ENCODE measurements around the gene TTC13.

TTC13 gene

DNA sequence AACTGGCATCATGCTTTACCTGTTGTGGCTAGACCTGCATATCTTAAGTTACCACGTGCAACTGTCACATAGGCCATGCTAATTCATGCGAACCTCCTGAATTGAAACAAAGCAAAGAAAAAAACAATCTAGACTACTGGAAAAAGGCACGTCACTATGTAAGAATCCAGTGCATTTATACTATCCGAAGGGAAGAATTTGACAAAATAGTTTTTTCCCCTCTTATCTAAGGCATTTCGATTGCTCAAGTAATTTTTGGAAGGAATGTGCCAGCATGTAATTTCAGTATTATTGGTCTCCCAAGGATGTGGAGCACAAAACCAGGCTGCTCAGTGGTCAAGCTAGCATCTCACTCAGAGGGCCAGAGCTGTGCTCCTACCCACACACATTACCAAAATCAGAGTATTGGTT, 78.8 kb downstream of the TTC13 start:
- Histone ChIP-seq H3K36me3 (ENCODE audit: insufficient read depth, low read length) (no peaks in the 10 kb centered on the region), H3K9me3 (ENCODE audit: control insufficient read depth, insufficient read depth, low read length) (no peaks in the 10 kb centered on the region), H3K9ac (ENCODE audit: low read depth, low read length) (no peak overlapping the region), H3K4me1 (ENCODE audit: insufficient read depth, low read length) (no peaks in the 10 kb centered on the region)

DNA sequence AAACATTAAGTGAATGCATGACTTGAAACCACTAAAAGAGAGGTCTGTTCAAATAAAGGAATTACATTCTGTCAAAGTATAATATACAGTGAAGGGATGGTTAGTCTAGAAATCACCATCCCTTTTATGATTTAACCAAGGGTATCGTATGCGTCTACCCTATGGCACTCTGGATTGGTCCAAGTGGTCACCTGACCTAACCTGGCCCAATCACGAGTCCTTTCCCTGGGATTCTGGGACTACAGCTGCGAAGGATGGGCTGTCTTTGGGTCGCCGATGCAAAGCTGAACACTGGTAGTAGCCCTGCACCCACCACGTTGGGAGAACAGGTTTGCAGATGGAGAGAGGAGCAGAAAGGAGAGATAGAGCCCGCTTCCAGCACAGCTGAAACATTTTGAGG, 79.9 kb downstream of the TTC13 start:
- Histone ChIP-seq H3K4me1 (ENCODE audit: insufficient read depth, low read length) (peaks cover 4% of the 10 kb centered on the region; the same call in 1 of the 2 replicates), H3K9me3 (ENCODE audit: control insufficient read depth, insufficient read depth, low read length) (no peaks in the 10 kb centered on the region), H3K36me3 (ENCODE audit: insufficient read depth, low read length) (no peaks in the 10 kb centered on the region), H3K9ac (ENCODE audit: low read depth, low read length) (no peak overlapping the region)

DNA sequence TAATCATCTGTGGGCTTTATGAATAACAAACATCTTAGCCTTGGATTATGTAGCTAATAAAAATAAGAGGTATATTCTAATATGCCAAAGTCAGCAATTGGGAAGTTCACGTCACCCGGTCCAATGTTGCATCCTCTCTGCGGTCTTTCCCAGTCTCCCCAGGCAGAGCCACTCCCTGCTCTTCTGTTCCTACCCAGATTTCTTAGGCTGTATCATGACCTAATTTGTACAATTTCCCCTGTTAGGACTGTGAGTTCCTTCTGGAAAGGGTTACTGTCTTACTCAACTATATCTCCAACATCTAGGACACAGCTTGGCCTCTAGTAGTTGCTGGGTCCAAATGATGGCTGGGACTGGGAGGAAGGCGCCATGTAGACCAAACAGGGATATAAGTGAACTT, 80.5 kb downstream of the TTC13 start:
- H3K9ac ChIP-seq (ENCODE audit: low read depth, low read length), result no peak overlapping the region
- peaks cover 4% of the 10 kb centered on the region; the same call in 1 of the 2 replicates for H3K4me1 ChIP-seq (ENCODE audit: insufficient read depth, low read length)
- no peaks in the 10 kb centered on the region for H3K36me3 ChIP-seq (ENCODE audit: insufficient read depth, low read length)
- H3K9me3 ChIP-seq (ENCODE audit: control insufficient read depth, insufficient read depth, low read length), result no peaks in the 10 kb centered on the region

DNA sequence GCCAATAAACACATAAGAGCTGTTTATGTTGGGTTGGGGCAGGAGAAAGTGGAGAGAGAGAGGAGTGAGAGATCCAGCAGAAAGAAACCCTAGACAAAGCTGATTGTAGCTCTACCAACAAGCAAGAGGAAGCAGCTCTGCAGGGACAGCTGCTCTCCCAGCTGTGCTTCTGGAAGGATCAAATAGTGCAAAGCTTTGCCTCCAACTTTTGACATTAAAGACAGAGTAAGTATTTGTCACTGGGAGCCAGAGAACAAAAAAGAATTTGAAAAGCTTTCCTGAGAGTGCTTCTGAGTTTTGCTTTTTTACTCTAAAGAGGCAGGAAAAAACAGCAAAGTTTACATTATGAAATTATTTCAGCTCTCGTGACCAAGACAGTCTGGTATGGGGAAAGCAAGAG, 81.9 kb downstream of the TTC13 start:
- H3K9ac ChIP-seq (ENCODE audit: low read depth, low read length), result no peak overlapping the region

DNA sequence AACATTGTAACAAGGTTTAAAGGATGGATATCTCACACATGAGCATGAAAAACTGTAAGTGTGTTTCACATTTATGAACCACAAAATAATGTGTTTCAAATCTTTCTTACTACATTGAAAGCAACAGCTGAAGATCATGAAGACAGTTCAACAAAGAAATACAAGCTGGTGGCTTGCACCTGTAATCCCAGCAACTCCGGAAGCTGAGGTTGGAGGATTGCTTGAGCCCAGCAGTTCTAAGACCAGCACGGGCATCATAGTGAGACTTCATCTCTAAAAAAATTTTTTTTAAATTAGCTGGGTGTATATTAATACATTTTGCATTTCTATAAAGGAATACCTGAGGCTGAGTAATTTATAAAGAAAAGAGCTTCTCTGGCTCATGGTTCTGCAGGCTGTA, 83.2 kb downstream of the TTC13 start:
- Histone ChIP-seq H3K9me3 (ENCODE audit: control insufficient read depth, insufficient read depth, low read length) (no peaks in the 10 kb centered on the region), H3K36me3 (ENCODE audit: insufficient read depth, low read length) (no peaks in the 10 kb centered on the region), H3K9ac (ENCODE audit: low read depth, low read length) (no peak overlapping the region), H3K4me1 (ENCODE audit: insufficient read depth, low read length) (peaks cover 8% of the 10 kb centered on the region; the same call in 1 of the 2 replicates)

More for the DNA sequence above, 81.9 kb downstream of the TTC13 start:
- Histone ChIP-seq H3K4me1 (ENCODE audit: insufficient read depth, low read length) (peaks cover 4% of the 10 kb centered on the region; the same call in 1 of the 2 replicates), H3K36me3 (ENCODE audit: insufficient read depth, low read length) (no peaks in the 10 kb centered on the region), H3K9me3 (ENCODE audit: control insufficient read depth, insufficient read depth, low read length) (no peaks in the 10 kb centered on the region)

DNA sequence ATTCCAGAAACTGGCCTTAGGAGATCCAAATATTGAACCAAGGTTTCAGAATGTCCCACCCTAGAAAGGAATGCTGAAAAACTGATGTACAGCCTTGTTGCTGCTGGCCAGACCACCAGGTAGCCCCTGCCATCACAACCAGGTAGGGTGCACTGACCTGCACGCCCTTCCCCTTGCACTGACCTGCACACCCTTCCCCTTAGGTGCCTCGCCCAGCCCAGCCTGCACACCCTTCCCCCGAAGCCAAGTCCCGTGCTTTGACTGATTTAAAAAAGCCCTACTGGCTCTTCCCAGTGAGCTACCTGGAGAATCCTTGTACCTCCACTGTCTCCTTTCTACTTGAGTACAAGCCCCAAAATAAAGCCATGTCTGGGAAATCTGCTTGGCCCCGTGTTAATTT, 84.0 kb downstream of the TTC13 start:
- Histone ChIP-seq H3K36me3 (ENCODE audit: insufficient read depth, low read length) (no peaks in the 10 kb centered on the region), H3K4me1 (ENCODE audit: insufficient read depth, low read length) (peaks cover 8% of the 10 kb centered on the region; the same call in 1 of the 2 replicates), H3K9ac (ENCODE audit: low read depth, low read length) (no peak overlapping the region), H3K9me3 (ENCODE audit: control insufficient read depth, insufficient read depth, low read length) (no peaks in the 10 kb centered on the region)

DNA sequence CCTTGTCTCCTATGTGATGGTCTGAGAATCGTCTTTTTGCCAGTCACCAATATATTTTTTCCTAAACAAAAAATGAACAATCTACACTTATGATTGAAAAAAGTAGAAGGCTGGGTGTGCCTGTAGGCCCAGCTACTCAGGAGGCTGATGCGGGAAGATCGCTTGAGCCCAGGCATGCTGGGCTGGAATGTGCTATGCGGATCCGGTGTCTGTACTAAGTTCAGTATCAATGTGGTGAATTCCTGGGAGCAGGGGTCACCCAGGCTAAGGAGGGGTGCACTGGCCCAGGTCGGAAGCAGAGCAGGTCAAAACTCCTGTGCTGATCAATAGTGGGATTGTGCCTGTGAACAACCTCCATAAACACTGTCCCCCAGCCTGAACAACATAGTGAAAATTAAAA, 84.6 kb downstream of the TTC13 start:
- Histone ChIP-seq H3K9ac (ENCODE audit: low read depth, low read length) (no peak overlapping the region), H3K36me3 (ENCODE audit: insufficient read depth, low read length) (no peaks in the 10 kb centered on the region), H3K4me1 (ENCODE audit: insufficient read depth, low read length) (peaks cover 8% of the 10 kb centered on the region; the same call in 1 of the 2 replicates), H3K9me3 (ENCODE audit: control insufficient read depth, insufficient read depth, low read length) (no peaks in the 10 kb centered on the region)

DNA sequence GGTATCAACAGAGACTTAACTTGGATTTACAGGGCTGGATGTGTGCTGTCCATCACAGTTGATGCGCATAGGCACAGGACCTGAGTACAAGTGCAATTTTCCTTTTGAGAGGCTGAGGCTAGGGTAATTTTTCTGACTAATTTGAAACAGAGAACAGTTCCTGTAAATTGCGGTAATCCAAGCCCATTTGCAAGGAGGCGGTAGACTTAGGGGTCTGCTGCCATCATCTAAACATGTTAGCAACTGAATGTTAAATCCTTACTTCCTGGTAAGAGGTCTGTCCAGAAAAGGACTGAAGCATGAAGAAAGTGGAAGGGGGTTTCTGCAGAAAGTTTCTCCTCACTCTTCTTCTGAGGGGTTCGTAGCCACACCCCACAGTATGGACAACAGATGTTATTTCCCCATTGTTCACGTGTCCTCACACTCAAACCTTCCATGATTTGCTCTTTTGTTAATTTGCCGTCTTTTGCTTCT, 86.6 kb downstream of the TTC13 start:
- H3K4me1 ChIP-seq (ENCODE audit: insufficient read depth, low read length), result peaks cover 8% of the 10 kb centered on the region; the same call in 1 of the 2 replicates
- no peaks in the 10 kb centered on the region for H3K36me3 ChIP-seq (ENCODE audit: insufficient read depth, low read length)
- H3K9me3 ChIP-seq (ENCODE audit: control insufficient read depth, insufficient read depth, low read length), result no peaks in the 10 kb centered on the region
- H3K9ac ChIP-seq (ENCODE audit: low read depth, low read length), result no peak overlapping the region

DNA sequence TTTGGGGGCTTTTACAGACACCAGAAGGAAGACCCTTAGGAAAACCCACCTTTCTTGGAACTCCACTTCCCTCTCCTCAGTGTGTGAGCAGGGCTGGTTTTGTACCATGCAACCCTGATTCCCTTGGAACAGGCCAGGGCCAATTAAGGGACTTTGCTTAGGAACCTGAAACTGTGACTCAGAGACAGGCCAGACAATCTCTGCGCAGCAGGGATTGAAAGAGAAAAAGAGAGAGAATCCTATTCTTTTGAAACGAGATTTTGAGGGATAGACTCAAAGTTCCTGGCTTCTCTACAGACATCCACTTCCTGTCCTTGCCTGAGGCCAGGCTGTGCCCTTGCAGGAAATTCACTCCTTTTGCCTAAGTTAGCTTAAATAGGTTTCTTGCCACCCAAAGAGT, 87.2 kb downstream of the TTC13 start:
- H3K4me1 ChIP-seq (ENCODE audit: insufficient read depth, low read length), result peaks cover 8% of the 10 kb centered on the region; the same call in 1 of the 2 replicates
- H3K9ac ChIP-seq (ENCODE audit: low read depth, low read length), result no peak overlapping the region
- no peaks in the 10 kb centered on the region for H3K9me3 ChIP-seq (ENCODE audit: control insufficient read depth, insufficient read depth, low read length)
- H3K36me3 ChIP-seq (ENCODE audit: insufficient read depth, low read length), result no peaks in the 10 kb centered on the region

DNA sequence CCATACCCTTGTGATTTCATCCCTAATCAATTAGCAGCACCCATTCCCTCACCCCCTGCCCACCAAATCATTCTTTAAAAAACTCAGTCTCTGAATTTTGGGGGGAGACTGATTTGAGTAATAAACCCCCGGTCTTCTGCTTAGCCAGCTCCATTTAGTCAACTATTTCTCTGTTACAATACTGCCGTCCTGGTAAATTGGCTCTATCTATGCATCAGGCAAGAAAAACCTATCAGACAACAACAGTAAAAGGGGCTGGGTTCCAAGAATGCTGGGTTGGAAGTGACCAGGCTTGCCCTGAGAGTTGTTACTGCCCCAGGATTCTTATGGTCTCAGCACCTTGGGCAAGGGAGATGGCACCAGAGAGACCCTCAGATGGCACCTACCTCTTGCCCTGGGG, 94.0 kb downstream of the TTC13 start:
- Histone ChIP-seq H3K9ac (ENCODE audit: low read depth, low read length) (no peak overlapping the region), H3K9me3 (ENCODE audit: control insufficient read depth, insufficient read depth, low read length) (no peaks in the 10 kb centered on the region; the same call in 1 of the 2 replicates), H3K36me3 (ENCODE audit: insufficient read depth, low read length) (no peaks in the 10 kb centered on the region), H3K4me1 (ENCODE audit: insufficient read depth, low read length) (no peaks in the 10 kb centered on the region)

DNA sequence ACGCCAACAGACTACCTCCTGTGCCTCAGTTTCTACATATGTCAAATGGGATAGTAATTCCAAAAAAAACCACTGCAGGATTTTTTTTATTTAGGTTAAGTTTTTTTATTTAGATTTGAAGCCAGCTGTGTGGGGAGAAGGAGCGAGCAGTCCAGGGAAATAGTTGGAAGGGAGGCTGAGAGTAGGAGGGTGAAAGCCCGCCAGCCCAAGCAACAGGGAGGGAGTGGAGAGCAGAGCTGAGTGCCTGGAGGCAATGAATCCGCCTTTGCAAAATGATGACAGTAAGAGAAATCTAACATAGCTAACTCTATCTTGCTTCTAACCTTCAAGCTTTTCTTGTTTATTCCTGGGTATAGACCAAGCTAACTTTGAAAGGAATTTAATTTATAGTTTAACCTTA, 94.7 kb downstream of the TTC13 start:
- Histone ChIP-seq H3K9ac (ENCODE audit: low read depth, low read length) (no peak overlapping the region), H3K9me3 (ENCODE audit: control insufficient read depth, insufficient read depth, low read length) (no peaks in the 10 kb centered on the region; the same call in 1 of the 2 replicates), H3K36me3 (ENCODE audit: insufficient read depth, low read length) (no peaks in the 10 kb centered on the region), H3K4me1 (ENCODE audit: insufficient read depth, low read length) (no peaks in the 10 kb centered on the region)

DNA sequence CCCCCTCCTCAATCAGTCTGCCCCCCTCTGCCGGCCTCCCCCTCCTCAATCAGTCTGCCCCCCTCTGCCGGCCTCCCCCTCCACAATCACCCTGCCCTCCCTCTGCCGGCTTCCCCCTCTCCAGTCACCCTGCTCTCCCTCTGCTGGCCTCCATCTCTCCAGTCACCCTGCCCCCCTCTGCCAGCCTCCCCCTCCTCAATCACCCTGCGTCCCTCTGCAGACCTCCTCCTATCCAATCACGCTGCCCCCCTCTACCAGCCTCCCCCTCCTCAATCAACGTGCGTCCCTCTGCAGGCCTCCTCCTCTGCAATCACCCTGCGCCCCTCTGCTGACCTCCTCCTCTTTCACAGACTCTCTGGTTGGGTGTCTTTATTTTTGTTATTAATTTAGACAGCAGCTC, 98.9 kb downstream of the TTC13 start:
- Histone ChIP-seq H3K4me1 (ENCODE audit: insufficient read depth, low read length) (0 out of 2 replicates have a peak, but pooled peaks cover 3% of the 10 kb centered on the region), H3K9me3 (ENCODE audit: control insufficient read depth, insufficient read depth, low read length) (no peaks in the 10 kb centered on the region; the same call in 1 of the 2 replicates), H3K9ac (ENCODE audit: low read depth, low read length) (no peak overlapping the region), H3K36me3 (ENCODE audit: insufficient read depth, low read length) (no peaks in the 10 kb centered on the region)

DNA sequence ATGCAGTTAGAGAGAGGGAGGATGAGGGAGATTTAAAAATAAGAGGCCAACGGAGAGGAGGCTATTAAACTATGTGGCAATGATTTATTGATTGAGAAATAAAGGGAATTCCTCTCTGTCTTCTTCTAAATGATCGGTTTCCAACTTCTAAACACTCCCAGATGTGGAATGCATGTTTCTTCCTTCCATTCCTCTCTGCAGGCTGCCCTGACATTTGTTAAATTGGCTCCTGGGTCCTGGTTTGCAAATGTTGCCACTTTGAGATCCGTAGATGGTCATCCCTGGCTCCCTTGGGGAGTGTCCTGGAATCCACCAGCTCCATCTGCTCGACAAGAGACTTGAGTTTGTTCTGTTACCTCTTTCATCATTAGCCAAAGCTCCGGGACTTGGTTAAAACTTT, 100.1 kb downstream of the TTC13 start:
- Histone ChIP-seq H3K9ac (ENCODE audit: low read depth, low read length) (no peak overlapping the region), H3K9me3 (ENCODE audit: control insufficient read depth, insufficient read depth, low read length) (no peaks in the 10 kb centered on the region), H3K4me1 (ENCODE audit: insufficient read depth, low read length) (0 out of 2 replicates have a peak, but pooled peaks cover 3% of the 10 kb centered on the region), H3K36me3 (ENCODE audit: insufficient read depth, low read length) (no peaks in the 10 kb centered on the region)

DNA sequence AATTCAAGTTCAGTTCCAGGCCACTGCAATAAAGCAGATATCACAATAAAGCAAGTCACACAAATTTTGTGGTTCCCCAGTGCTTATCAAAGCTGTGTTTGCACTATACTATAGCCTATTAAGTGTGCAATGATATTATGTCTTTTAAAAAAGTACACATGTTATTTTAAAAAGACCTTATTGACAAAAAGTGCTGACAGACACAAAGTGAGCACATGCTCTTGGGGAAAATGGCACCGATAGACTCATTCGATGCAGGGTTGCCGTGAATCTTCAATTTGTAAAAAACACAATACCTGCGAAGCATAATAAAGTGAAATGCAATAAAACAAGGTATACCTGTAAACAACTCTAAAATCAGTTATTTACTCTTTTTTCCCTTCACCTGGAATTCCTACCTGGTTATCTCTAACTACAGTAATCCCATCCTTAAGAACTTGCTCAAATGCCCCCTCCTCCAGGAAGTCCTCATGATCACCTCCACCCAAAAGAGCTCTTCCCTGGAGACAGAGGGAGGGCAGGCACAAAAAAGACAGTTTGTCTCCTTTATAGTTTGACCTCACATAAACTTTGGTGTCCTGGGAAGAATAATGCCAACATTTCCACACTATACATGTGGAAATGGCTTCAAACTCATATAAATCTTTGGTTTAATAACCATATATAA, 100.6 kb downstream of the TTC13 start:
- H3K4me1 ChIP-seq (ENCODE audit: insufficient read depth, low read length), result 0 out of 2 replicates have a peak, but pooled peaks cover 3% of the 10 kb centered on the region
- H3K36me3 ChIP-seq (ENCODE audit: insufficient read depth, low read length), result no peaks in the 10 kb centered on the region
- H3K9me3 ChIP-seq (ENCODE audit: control insufficient read depth, insufficient read depth, low read length), result no peaks in the 10 kb centered on the region
- no peak overlapping the region for H3K9ac ChIP-seq (ENCODE audit: low read depth, low read length)

DNA sequence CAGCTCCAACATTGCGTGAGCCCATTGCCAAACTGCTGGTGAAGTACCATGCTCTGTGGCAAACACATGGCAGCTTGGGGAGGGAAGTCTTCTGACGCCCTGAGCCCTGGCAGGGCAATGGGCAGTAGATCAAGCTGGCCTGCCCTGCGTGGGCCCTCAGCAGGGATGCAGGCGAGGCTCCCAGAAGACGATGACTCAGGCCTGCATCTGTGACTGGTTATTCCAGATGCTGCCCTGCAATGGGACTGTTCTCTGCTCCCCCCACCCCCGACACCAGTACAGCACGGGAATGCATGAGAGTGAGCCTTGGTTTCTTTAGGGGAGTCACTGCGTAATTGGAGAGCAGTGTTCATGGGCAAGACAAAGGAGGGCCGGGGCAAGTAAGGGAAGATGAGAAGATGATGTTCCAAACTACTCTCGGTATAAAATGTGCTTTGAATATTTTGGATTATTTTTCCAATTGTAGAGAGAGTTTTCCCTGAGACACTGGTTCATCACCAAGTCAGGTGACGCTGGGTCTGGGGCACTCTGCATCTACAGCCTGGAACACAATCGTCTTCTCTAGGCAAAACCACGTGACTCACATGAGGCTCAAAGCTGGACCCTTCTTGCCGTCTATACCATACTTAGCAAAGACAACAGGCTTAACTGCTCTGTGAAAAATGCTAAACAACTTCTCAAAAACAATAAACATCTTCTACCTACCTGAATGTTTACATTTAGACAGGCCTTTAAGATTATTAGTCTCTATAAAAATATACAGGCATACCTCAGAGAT, 101.3 kb downstream of the TTC13 start:
- H3K36me3 ChIP-seq (ENCODE audit: insufficient read depth, low read length), result no peaks in the 10 kb centered on the region
- H3K4me1 ChIP-seq (ENCODE audit: insufficient read depth, low read length), result 0 out of 2 replicates have a peak, but pooled peaks cover 3% of the 10 kb centered on the region
- H3K9me3 ChIP-seq (ENCODE audit: control insufficient read depth, insufficient read depth, low read length), result no peaks in the 10 kb centered on the region
- no peak overlapping the region for H3K9ac ChIP-seq (ENCODE audit: low read depth, low read length)

Measured in ES-I3 (cell line).